ENCODE results near the gene NEUROG2. TPM values are rescaled to one million over a fixed set of nuclear protein-coding genes. Genes with fewer than 3 reads are reported as not detected.

The NEUROG2 gene
- total and polyA plus RNA-seq, 2 of the 4 experiments (the other 2 are of a cell fraction) = not detected

GRCh38 chr4:112517911-112518310 is 1.9 kb upstream of the NEUROG2 start:
- H3K36me3 ChIP-seq (ENCODE audit: control insufficient read depth, insufficient read depth, low read length) = no peaks in the 10 kb centered on the region
- no peak overlapping the region for H2BK15ac ChIP-seq (ENCODE audit: low read depth, low read length)
- ATAC-seq (ENCODE audit: low read depth) (no peak), DNase-seq (no peak)
- no peak overlapping the region for H2BK5ac ChIP-seq (ENCODE audit: low read depth, low read length, poor library complexity, severe bottlenecking)
- no peaks in the 10 kb centered on the region for H4K20me1 ChIP-seq (ENCODE audit: insufficient read depth, low read length)
- H3K9me1 ChIP-seq (ENCODE audit: insufficient read depth, low read length) = no peaks in the 10 kb centered on the region
- intact Hi-C loops (cut with micrococcal nuclease) = no loop called here
- no peak overlapping the region for H4K8ac ChIP-seq (ENCODE audit: low read depth in 2 of 2, low read length in 2 of 2)
- no peak overlapping the region for H3K4me2 ChIP-seq (ENCODE audit: low read depth, low read length)
- H3K56ac ChIP-seq (ENCODE audit: extremely low read depth, insufficient read depth, low read length) = no peak overlapping the region
- H3K4ac ChIP-seq (ENCODE audit: low read depth, low read length) = no peak overlapping the region
- peaks cover 24% of the 10 kb centered on the region for H3K9me3 ChIP-seq (ENCODE audit: control insufficient read depth, insufficient read depth, low read length)
- no peak overlapping the region for H3K18ac ChIP-seq (ENCODE audit: low read depth, low read length)
- no peak overlapping the region for H2AFZ ChIP-seq (replicated peaks; ENCODE audit: low read length, poor library complexity)
- no peak overlapping the region for H2AK9ac ChIP-seq (replicated peaks; ENCODE audit: low read depth, low read length, poor library complexity)
- POLR2A ChIA-PET (ENCODE audit: unreplicated experiment) = no interaction called here
- H3K4me3 ChIP-seq (ENCODE audit: insufficient read depth, low read depth, low read length) = no peak overlapping the region
- BruUV-seq (replicated peaks) = no TSS peak
- no peak overlapping the region for H3K23ac ChIP-seq (ENCODE audit: low read depth, low read length)
- dilution Hi-C loops (cut with HindIII; ENCODE audit: low sequenced_read_pairs, unreplicated experiment) = no loop called here
- no peak overlapping the region for H3K14ac ChIP-seq (replicated peaks; ENCODE audit: low read depth, low read length)
- H2AK5ac ChIP-seq (ENCODE audit: low read depth, low read length) = no peak overlapping the region
- peaks cover 85% of the 10 kb centered on the region for H3K27me3 ChIP-seq (ENCODE audit: control insufficient read depth, insufficient read depth, low read length)
- H4K5ac ChIP-seq (ENCODE audit: low read depth, low read length) = no peak overlapping the region
- CTCF ChIA-PET = no interaction called here
- in situ Hi-C loops (cut with MboI; ENCODE audit: low sequenced_read_pairs) = no loop called here
- no peak overlapping the region for H2BK20ac ChIP-seq (ENCODE audit: low read depth, low read length)
- no peak overlapping the region for H4K91ac ChIP-seq (ENCODE audit: insufficient read depth, low read depth, low read length)
- H3K79me1 ChIP-seq (ENCODE audit: low read depth in 1 of 2, low read length in 2 of 2) = no peaks in the 10 kb centered on the region
- no peaks in the 10 kb centered on the region; the same call in 1 of the 2 replicates for H3K4me1 ChIP-seq (ENCODE audit: control insufficient read depth, insufficient read depth, low read length)
- no CpG with 5 or more reads among the region's 3 CpGs for WGBS, 2 experiments (ENCODE audit: extremely low coverage in 2 of 2, insufficient read length in 1 of 2)
- H2BK120ac ChIP-seq (ENCODE audit: low read depth, low read length) = no peak overlapping the region
- no peak for TF ChIP-seq MAFK (IDR thresholded peaks at IDR 0.05; ENCODE audit: low read depth, low read length)
- no peak for TF ChIP-seq ELK1 (IDR thresholded peaks at IDR 0.05; ENCODE audit: borderline replicate concordance, low read depth, low read length)
- no peak for TF ChIP-seq POLR2A (IDR thresholded peaks at IDR 0.05; ENCODE audit: low read depth, low read length)
- TF ChIP-seq RFX5 (IDR thresholded peaks at IDR 0.05; ENCODE audit: low read depth, low read length) = no peak
- TF ChIP-seq CHD1 (IDR thresholded peaks at IDR 0.05; ENCODE audit: low read depth, low read length) = no peak
- TF ChIP-seq, protein P1, sequence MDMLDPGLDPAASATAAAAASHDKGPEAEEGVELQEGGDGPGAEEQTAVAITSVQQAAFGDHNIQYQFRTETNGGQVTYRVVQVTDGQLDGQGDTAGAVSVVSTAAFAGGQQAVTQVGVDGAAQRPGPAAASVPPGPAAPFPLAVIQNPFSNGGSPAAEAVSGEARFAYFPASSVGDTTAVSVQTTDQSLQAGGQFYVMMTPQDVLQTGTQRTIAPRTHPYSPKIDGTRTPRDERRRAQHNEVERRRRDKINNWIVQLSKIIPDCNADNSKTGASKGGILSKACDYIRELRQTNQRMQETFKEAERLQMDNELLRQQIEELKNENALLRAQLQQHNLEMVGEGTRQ (IDR thresholded peaks at IDR 0.05; ENCODE audit: low read depth, low read length) = no peak
- no peak for TF ChIP-seq NFE2L2 (IDR thresholded peaks at IDR 0.05; ENCODE audit: low read depth, low read length)
- no peak for TF ChIP-seq MAZ (IDR thresholded peaks at IDR 0.05; ENCODE audit: borderline replicate concordance, low read depth, low read length)
- no peak for TF ChIP-seq BHLHE40 (IDR thresholded peaks at IDR 0.05; ENCODE audit: low read depth, low read length)
- no peak for TF ChIP-seq CEBPB (IDR thresholded peaks at IDR 0.05; ENCODE audit: low read depth, low read length)
- TF ChIP-seq MXI1 (IDR thresholded peaks at IDR 0.05; ENCODE audit: borderline replicate concordance, low read depth, low read length) = no peak
- no peak for TF ChIP-seq FOS (IDR thresholded peaks at IDR 0.05; ENCODE audit: low read depth, low read length)
- TF ChIP-seq, protein P2, sequence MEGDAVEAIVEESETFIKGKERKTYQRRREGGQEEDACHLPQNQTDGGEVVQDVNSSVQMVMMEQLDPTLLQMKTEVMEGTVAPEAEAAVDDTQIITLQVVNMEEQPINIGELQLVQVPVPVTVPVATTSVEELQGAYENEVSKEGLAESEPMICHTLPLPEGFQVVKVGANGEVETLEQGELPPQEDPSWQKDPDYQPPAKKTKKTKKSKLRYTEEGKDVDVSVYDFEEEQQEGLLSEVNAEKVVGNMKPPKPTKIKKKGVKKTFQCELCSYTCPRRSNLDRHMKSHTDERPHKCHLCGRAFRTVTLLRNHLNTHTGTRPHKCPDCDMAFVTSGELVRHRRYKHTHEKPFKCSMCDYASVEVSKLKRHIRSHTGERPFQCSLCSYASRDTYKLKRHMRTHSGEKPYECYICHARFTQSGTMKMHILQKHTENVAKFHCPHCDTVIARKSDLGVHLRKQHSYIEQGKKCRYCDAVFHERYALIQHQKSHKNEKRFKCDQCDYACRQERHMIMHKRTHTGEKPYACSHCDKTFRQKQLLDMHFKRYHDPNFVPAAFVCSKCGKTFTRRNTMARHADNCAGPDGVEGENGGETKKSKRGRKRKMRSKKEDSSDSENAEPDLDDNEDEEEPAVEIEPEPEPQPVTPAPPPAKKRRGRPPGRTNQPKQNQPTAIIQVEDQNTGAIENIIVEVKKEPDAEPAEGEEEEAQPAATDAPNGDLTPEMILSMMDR (conservative IDR thresholded peaks at IDR 0.05; ENCODE audit: low read depth, low read length) = no peak
- no peak for TF ChIP-seq RAD21 (IDR thresholded peaks at IDR 0.05; ENCODE audit: low read length)
- no peak for TF ChIP-seq SMC3 (IDR thresholded peaks at IDR 0.05; ENCODE audit: low read depth, low read length)
- TF ChIP-seq RCOR1 (IDR thresholded peaks at IDR 0.05; ENCODE audit: insufficient replicate concordance, low read length) = no peak
- no peak overlapping the region for H3K9ac ChIP-seq (ENCODE audit: low read depth, low read length)
- H3K27ac ChIP-seq (ENCODE audit: insufficient read depth, low read length) = no peak overlapping the region

Data from IMR-90 (cell line).